ENCODE measurements around the gene EPHA3.

Gene EPHA3

DNA sequence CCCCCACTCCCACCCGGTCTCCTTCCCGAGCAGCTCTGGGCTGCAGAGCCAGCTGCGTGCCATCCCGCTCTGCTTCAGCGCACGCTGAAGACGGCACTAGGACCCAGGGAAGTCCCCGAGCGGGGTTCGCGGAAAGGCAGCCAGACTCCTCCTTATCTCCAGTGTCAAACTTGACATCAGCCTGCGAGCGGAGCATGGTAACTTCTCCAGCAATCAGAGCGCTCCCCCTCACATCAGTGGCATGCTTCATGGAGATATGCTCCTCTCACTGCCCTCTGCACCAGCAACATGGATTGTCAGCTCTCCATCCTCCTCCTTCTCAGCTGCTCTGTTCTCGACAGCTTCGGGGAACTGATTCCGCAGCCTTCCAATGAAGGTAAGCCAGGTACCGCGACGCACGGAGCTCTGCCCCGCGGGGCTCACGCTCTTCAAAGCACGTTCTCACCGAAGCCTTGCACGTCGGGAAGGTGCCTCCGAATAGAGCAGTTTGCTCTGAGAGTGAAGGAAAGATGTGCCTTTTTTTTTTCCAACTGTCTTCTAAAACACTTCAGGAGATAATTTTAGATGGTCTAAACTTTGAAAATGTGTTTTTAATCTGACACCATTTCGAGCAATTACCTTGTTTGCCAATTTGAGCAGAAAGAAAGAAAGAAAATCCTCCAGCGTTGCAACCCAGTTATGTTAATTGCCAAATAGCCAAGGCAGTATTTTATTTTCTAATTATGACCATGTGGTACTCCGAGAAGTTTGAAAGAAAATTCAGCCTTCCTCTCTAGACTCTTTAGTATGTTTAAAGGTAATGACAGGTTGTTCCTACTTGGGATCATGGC lies at the start of gene EPHA3:
EPHA3 (plus strand) TSS at position 161 of the 830 bp plus-strand sequence; CDS start at position 289, 128 bp downstream.
- peak; percentile 29 for DNase-seq

DNA sequence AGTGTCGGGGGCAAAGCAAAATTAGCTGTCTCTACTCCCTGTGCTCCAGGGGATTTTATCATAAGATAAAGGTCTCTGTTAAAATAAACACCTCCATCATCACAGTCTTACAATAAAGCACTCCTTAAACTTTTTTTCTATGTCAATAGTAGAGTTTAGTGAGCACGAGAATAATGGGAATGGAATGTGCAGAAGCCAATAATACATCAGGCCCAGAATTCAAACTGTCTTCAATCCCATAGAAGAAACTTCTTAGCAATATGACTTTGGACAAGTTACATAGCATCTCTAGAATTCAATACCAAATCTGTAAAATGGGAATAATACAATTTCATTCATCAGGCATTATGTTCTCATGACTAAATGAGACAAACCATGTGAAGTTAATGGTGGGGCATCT lies 49.0 kb upstream of the EPHA3 start:
- no peak for DNase-seq

DNA sequence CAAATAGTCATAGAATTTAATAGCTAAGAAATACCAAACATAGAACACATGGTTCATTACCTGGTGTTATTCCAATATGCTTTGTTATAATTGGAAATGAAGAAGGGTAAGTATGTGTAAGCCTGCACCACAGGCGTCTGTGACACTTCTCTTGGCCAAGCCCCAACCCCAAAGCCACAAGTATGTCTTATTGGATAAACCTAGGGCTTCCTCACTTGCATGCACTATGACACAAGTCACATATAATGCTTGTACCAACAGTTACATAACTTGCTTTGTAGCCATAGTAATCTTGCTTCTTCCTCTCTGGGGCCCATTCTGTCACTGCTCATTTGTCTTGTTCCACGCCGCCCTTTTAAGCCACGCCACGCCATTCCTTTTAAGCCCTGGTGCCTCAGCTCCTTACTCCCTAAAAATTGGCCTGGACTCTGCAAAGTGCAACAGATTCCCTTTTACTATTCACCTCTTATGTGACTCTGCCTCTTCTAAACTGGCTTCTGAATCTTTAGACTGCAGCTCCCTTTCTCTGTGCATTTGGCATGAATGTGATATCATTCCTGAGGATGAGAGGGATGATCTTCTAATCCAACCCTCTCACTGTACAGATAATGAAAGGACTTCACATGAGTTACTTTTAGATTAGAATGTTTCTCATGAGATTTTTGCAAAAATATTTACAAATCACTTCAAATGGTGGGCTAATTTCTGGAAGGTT lies 48.1 kb upstream of the EPHA3 start:
- DNase-seq, result no peak

DNA sequence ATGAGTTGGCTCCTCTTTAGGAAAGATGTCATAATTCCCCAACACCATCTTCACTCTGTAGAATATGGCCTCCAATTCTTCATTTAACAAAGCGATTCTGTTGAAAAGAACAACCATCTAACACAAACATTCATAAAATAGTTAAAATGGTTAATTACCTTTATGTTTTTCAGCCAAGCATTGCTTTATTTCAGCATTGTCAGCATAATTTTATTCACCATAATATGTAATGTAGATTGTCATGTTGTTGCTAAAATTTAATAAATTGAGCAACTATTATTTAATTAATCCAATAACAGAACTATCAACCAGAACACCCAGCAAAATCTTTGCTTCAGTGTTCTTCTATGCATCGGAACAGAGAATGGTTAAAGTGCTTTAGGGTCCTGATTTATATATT lies 46.2 kb upstream of the EPHA3 start:
- DNase-seq, result no peak

DNA sequence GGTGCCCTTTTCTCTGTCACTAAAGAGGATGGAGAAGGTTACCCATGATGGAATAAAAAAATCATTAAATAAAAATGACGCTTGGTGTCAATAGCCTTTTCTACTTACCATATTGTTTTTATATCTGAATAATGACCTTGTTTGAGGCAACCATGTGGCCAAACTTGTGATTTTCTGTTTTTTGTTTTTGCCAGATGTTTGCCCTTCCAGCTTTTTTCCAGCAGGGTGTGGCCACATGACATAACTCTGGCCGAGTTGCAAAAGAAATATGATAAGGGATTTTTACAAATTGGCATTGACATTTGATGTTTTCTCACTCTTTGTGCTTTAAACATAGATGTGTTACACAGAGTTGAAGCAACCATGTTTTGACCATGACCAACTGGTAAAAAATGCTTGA lies 39.7 kb upstream of the EPHA3 start:
- no peak for DNase-seq

DNA sequence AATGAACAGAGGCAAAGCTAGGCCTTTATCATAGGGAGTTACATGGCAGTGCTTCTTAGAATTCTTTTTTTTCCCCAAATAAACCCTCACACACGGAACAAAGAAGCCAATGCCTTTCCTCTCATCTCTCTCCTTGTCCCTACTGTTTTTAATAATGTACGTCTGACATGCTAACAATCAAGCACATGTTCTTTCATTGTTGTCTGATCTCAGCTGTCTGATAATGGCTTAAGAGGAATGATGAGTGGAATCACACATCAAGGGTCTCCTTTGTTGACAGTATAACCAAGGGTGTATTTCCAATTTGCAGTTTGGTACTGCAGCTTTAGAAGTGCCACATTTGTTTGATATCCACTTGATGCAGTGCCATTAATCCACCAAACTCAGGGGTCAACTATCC lies 34.8 kb upstream of the EPHA3 start:
- DNase-seq, result no peak

DNA sequence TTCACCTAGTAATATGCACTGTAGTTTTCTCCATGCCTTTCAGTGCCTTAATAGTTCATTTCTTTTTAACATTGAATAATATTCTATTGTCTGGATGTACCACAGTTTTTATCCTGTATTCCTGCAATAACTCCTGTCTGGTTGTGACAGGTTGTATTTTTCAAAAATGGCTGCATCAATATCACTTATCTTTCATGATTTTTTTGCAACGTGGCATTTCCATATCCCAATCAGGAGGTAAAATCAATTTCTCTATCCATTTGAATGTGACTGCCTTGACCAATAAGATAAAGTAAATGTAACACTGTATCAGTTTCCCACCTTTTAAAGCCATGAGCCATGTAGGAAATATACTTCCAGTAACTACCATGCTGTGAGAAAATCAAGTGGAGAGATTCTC lies 27.5 kb upstream of the EPHA3 start:
- DNase-seq, result no peak

DNA sequence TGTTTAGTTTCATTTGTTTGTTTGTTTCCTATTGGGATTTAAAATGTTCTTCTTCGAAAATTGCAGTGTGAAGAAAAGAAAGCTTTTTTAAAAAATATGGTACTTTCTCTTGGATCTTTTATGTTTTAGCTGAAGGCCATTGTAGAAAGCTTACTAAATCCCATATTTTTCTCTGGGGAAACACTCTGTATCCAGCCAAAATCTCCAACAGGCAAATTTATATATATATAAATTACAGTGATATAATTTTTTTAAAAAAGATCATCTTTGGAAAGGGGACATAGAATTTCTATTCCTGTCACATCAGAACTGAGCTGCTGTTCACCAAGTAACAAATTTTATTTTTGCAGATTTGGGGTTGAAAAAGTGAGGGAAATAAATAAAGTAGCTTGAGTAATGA lies 19.6 kb upstream of the EPHA3 start:
- no peak for DNase-seq

DNA sequence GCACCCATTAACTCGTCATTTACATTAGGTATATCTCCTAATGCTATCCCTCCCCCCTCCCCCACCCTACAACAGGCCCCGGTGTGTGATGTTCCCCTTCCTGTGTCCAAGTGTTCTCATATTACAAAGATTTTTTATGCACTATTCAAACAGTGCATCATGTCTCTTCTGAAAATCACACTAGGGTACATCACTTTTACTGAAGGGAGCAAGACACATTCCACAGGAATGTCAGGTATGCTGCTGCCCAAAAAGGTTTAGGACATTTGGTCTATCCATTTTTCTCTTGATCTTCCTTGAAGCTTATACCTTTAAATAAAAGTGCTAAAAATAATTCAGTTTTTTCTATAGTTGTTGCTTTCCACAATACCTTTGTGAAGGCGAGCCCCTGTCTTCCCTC lies 9.2 kb upstream of the EPHA3 start:
- DNase-seq, result no peak

DNA sequence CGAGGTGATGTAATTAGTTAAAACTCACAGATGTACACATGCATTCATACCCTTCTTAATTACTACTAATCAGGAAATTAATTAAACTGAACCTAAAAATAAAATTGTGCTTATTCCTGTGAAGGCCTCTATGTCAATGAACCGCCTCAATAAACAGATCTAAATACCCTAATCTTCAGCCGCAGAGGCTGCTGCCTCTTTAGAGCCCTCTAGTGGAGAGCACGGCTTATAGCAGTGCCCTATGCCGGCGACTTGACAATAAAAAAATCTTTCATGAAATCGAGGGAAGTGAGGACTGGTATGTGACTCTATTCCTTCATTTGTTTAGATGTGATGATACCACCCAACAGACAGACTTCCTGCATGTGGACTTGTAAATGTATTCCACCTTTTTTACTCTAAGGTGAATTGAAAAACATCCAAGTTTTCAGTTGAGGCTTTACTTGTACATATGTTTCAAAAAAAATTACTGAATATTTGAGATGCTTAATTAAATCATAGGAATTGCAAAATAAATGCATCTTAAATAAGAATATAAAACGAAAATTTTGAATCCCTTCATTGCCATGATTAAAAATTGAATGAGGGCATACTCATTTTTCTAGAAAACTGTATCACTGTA lies 8.3 kb upstream of the EPHA3 start:
- DNase-seq, result peak; percentile 10

DNA sequence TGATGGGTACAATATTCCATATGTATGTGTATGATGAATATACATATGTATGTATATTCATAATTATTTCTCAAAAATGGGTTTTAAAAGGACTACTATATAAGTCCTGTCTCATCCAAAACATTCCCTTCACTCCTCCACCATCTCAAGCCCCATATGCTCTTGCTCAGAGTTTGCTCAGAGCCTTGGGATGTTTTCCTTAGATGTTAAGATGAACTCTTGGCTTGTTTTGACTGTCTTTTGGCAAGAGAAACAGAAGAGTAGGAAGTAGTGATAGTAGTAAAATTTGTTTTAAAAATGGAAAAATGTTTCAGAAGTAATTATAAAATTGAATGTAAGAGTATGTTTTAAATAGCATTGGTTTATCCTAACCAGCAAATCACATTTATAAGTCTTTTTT lies 6.2 kb upstream of the EPHA3 start:
- DNase-seq, result no peak

DNA sequence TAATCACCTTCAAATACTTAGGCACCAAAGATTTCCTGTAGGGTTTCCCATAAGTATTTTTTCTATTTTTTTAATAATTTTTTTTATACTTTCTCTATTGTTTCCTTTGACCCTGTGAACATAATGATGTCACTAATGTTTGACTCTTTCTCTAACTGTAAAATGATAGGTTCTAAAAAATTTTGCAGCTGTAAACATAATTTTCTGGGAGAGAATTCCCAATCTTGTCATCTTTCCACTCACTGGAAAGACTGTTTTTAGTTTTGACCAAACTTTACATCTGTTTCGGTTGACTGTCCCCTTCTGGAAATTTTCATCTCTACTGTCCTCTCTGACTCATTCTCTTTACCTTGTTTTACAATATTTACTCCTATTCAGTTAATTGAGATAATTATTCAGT lies 5.5 kb upstream of the EPHA3 start:
- DNase-seq, result no peak

DNA sequence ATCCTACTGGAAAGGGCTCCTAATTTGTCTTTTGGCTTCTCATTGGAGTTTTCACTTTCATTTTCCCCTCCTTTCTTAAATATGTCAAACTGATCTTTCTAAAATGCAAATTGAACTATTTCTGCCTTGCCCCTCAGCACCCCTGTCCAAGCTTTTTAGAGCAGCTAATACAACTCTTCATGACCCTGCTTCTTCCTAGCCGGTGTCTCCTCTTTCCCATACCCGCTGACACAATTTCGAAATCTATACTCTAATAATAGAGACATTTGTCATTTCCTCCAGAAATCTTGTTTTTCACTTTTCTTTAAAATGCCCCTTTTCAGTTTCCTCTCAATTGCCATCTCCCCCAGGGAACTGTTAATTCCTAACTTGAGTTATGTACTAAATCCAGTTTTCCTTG lies 2.9 kb upstream of the EPHA3 start:
- no peak for DNase-seq

DNA sequence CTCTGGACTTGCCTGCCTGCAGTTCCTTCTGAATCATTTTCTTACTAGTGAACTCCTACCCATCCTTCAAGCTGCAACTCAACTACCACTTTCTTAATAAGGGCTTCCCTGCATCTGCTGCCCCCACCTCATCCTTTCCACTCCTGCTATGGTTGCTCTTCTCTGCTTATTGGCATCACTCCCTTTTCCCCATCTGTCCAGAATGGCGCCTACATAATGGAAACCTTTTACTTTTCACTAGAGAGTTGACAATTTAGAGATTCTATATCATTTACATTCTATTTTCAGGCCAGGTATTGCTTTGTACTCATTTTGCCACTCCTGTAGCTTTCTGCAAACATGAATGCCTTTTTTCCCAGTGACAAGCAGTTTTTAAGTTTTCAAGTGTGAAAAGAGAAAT lies 1.9 kb upstream of the EPHA3 start:
- no peak for DNase-seq

DNA sequence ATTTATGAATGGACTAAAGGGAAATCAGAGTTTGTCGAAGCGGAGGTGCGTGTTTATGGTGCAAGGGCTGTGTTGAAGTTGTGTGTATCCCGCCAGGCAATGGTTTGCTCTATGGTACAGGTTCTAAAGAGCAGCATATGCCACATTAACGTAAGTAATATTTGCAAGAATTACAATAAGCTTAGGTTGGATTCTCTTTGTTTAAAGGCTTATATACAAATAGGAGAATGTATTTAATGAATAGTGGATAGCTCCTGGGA lies 800 bp downstream of the EPHA3 start:
- no peak for DNase-seq

DNA sequence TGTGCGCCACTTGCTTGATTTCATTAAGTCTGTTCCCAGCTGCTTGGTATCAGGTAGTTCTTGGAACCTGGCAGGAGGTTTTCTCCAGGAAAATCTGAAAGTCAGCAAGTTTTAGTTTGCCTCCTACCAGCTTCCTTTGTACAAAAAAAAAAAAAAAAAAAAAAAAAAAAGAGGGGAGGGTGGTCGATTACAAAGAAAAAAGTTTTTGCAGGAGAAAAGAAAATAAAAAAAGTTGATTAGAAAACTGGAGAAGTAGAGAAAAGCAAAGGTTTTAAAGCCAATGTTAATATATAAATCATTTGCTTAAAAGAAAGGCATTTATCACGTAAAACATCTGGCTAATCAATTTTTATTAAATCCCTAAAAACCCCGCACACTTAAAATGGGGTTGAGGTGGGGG lies 5.9 kb downstream of the EPHA3 start:
- DNase-seq, result no peak

DNA sequence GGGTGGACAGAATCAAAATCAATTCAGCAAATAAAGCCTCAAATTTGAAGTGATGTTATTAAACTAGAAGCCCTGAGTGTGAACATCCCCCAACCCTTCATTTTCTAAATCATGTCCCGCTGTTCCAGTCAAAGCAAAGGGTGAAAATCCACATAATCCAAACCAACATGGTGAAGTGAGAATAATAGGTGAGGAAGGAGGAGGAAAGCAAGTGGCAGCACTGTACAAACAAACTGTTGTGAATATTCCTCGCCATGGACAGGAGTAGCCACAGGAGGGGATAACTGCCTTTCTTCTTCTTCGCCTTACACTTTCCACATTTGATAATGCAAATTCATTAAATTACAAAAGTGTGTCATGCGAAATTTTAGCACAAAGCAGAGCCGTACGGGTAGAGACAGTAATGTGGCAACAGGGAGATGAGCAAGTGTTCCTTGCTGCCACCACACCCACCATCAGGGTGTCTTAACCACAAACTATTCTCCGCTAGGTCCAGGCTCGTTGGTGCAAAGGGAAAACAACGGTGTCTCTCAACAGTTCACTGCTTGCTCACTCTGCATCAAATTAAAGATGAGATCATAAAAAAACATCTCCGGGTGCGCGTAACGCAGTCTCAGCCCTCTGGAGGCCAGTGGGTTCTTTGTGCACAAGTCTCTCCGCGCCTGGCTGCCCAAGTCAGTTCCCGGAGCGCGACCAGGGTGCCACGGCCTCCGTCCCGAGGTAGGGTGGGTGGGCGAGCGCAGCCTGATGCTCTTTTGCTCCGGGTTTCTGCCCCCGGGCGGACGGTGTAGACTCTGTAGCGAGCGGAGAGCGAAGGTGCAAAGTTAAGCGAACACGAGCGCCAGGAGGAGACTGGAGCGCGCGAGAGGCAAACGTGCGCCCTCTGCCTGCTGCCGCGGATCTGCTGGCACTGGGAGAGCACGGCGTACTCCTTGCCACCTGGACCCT lies 6.7 kb downstream of the EPHA3 start:
- peak; percentile 2 for DNase-seq

DNA sequence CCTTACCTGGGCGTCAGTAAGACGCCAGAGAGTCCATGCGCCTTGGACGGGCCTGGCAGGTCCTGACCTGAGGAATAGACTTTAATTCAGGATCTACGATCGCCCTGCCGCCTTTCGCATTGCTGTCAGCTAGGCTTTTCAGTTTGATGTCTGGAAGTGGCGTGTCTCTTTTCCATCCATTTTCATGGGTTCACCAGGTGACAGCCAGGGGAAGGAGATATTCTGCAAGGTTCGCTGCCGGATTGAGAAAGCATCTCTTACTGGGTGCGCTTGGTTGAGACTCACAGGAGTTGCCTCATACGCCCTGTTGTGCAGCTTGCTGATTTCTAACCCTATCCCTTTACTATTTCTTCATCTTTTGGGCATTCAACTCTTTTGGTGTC lies 7.4 kb downstream of the EPHA3 start:
- no peak for DNase-seq

DNA sequence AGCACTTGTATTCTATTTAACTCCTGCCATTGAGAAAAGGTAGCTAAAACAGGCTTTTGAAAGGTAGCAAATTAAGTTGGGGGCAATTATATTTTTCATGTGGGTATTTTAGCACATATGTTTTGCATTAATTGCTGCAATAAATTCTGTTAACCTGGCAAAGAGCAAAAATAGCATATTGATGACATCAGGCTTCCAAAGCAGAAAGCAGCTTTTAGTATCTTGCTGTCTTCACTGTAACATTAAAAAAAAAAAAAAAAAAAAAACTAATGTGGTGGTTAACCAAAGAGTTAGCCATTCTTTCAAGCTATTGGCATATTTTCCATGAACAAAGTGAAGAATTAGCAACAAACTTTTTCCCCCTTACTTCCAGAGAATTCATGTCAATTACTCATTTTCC lies 9.1 kb downstream of the EPHA3 start:
- no peak for DNase-seq

DNA sequence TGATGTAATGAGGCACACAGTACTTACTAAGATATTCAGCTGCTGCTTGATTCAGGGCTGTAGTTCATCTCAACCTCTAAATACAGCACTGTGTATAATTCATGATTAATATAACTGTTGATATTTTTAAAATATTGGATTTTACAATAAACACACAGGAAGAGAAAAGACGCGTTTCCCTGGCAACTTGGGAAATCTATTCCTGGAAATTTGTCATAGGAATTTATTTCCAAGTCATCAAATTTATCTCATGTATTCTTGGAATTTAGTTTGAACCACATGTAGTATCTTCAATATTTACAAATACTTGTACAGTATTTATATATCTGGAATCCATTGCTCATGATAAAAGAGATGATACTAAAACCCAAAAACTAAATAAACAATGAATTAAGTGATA lies 30.6 kb downstream of the EPHA3 start:
- DNase-seq, result no peak

DNA sequence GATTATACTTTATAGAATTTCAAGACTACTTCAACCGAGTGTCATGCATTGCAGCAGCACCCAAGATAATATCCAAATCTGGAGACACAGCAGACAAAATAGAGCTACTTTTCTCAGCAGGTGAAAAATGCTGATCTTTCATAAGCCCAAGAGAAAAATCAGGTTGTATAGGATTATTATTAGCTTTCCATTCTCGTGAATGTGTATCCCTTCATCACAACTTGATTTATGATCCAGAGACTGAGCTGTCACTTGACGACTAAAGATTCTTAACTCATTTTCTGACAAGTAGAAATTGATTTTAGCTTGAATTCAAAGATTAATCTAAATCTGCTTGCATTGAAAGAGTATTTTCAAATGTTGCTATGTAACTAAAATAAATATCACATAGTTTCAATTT lies 32.4 kb downstream of the EPHA3 start:
- DNase-seq, result no peak

DNA sequence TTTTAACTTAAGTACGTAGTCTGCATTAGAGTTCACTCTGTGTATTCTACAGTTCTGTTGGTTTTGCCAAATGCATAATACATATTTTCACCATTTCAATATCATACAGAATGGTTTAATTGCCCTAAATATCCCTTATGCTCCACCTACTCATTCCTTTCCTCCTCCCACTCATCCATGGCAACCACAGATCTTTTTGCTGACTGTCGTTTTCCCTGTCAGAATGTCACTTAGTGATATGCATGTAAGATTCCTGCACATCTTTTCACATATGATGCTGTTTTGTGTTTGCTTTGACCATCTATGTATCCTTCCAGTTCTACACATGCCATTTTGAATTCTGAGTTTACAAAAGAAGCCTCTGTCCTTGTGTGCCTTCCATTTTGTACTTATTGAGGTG lies 36.7 kb downstream of the EPHA3 start:
- DNase-seq, result no peak

DNA sequence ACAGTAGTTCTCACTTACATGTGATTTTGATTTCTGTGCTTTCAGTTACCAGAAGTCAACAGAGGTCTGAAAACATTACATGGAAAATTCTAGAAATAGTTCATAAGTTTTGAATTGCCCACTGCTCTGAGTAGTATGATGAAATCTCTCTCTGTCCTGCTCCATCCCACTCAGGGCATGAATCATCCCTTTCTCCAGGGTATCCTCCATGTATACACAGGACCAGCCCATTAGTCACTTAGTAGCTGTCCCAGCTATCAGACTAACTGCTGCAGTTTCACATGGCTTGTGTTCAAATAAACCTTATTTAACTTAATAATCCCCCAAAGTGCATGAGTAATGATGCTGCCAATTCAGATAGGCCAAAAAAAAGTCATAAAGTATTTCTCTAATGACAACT lies 38.6 kb downstream of the EPHA3 start:
- no peak for DNase-seq

Data from stimulated activated naive CD4-positive, alpha-beta T cell treated with Interleukin-2 at 50 U/mL for 16 hours (primary cell).